Duodenal mucosa (tissue), 2 donors: Measurements from ENCODE around the gene RBPJ.

Source experiments
- H3K27ac ChIP-seq: one replicate; pipeline ENCODE4 v1.7.0; 2013; ENCODE audit warnings: low read depth, low read length
- H3K27me3 ChIP-seq, 2 donors: one replicate each; pipeline ENCODE4 v1.7.0; 2013; ENCODE audit warnings: low read length in 2 of 2, control low read depth in 1 of 2; ENCODE audit not compliant: insufficient read depth in 2 of 2, control insufficient read depth in 1 of 2
- H3K36me3 ChIP-seq, 2 donors: one replicate each; pipeline ENCODE4 v1.7.0; 2013; ENCODE audit warnings: low read length in 2 of 2, control low read depth in 1 of 2; ENCODE audit not compliant: insufficient read depth in 2 of 2, control insufficient read depth in 1 of 2
- H3K4me1 ChIP-seq, 2 donors: one replicate each; pipeline ENCODE4 v1.7.0; 2013; ENCODE audit warnings: low read length in 2 of 2, control low read depth in 1 of 2; ENCODE audit not compliant: insufficient read depth in 2 of 2, control insufficient read depth in 1 of 2
- H3K4me3 ChIP-seq, 2 donors: one replicate each; pipeline ENCODE4 v1.7.0; 2013; ENCODE audit warnings: low read length in 2 of 2, low read depth in 1 of 2
- H3K9ac ChIP-seq, 2 donors: one replicate each; pipeline ENCODE4 v1.7.0; 2013; ENCODE audit warnings: low read length in 2 of 2, low read depth in 1 of 2
- H3K9me3 ChIP-seq, 2 donors: one replicate each; pipeline ENCODE4 v1.7.0; 2013; ENCODE audit warnings: low read length in 2 of 2, control low read depth in 1 of 2; ENCODE audit not compliant: control insufficient read depth in 1 of 2

RBPJ gene

DNA sequence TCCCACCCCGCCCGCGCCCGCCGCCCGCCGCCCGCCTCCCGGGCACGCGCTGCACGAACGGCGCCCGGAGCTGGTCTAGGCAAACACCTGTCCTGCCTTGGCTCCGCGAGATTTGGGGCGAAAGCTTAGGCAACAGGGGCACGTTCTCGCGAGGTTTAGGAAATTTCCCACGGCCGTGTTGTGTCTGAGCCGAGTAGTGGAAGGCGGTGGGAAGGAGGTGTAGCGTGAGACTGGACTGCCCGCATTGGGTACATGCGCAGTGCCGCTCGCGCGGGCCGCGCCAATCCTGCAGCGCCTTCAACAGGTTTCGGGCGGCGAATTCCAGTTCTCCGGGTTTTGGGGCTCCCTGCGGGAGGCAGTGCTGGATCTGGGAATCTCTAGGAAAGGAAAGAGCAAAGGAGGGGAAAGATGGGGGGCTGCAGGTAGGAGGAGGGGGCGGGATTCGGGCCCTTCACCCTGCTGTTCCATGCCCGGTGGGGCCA, 1.3 kb upstream of the RBPJ start:
- Histone ChIP-seq H3K4me3 (peak overlapping the region; percentile 86 to 97), H3K27ac (peak overlapping the region; percentile 94), H3K9me3 (peaks cover 0 to 2% of the 10 kb centered on the region in 2 donors), H3K9ac (peak overlapping the region; percentile 73 to 90), H3K36me3 (no peaks in the 10 kb centered on the region), H3K4me1 (peaks cover 4 to 15% of the 10 kb centered on the region in 2 donors), H3K27me3 (no peaks in the 10 kb centered on the region)

DNA sequence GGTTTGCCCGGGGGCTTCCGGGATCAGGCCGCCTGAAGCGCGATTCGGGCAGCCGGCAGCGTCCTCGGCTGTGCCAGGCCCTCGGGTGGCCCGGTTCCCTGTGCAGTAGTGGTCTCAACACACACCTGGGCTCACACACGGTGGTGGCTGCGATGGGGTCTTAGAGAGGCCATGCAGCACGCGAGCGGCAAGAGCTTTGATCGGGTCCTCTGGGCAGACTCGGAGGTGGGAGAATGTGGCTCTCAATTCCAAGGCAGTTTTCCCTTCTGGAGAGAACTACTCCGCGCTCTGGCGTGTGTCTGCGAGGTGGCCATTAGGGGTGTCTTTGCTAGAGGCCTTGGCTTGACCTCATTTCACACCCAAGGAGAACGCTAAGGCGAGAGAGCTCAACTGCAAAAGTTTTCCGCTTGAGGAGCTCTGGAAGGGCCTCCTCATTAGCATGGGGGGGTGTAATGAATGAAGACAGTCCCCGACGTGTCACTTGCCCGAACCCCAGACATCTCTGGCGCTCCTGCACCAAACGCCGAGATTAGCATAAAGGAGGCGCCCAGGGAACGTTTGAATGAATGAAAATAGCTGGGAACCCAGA, 771 bp upstream of the RBPJ start:
- Histone ChIP-seq H3K9ac (peak overlapping the region; percentile 73 to 90), H3K27ac (peak overlapping the region; percentile 83), H3K4me3 (peak overlapping the region; percentile 86 to 97)

DNA sequence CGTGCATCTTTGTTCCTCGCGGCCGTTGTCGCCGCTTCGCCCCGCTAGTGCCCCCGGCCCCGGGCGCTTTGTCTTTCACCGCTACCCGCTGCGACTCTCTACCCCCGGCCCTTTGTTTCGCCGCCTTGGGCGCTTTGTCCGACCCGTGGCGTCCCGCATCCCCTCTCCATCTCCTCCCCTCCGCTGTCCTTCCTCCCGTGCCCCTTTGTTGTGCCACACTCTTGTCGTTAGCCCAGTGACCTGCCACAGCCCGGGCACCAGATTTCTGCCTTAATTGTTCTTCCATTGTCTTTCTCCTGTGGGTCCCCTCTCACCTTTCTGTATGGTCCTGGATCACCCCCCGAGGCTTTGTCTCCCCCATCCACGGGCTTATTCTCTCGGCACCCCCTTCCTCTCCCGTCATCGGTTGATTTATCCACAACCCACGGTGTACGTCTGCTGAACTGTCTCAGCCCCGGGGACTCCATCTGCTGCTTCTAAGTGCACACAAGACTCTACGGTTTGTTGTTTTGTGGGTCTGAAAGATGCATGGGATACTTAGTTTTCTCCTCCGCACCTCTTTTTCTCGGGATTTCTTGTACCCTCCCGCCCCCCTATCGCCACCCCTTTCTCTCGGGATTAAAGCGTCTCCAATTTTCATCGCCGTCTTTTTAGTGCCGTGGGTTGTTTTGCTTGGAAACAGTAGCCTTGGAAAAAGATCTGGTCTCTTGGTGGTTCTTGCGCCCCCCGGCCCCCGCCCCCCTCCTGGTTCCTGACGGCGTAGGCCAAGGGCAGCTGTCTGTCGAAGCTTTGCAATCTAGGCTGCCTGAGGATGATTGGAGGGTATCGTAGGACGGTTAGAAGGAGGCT, 783 bp downstream of the RBPJ start:
- Histone ChIP-seq H3K9ac (peak overlapping the region; percentile 55 to 90), H3K27ac (peak overlapping the region; percentile 20)

More for the DNA sequence above, 771 bp upstream of the RBPJ start:
- H3K4me1 ChIP-seq, result peaks cover 4 to 17% of the 10 kb centered on the region in 2 donors
- H3K36me3 ChIP-seq, result no peaks in the 10 kb centered on the region
- no peaks in the 10 kb centered on the region for H3K27me3 ChIP-seq
- no peaks in the 10 kb centered on the region for H3K9me3 ChIP-seq

DNA sequence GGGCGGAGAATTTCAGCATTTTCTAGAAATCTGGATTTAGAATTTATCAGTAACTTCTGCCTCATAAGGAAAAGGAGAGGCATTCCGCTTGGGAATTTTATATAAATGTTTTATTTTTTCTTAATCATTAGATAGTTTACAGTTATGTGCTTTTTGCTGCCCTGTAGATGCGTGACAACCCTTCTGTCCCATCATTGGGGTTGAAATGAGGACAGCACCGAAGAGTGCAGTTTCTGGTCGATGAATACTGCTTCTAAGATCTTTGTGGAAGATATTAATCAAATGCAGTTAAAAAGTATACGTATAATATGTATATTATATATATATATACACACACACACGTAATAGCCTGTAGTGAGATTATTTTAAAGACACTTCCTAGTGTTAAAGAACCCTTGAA, 1.5 kb downstream of the RBPJ start:
- Histone ChIP-seq H3K9ac (peak overlapping the region in 1 of 2 donors; percentile 90), H3K27me3 (no peaks in the 10 kb centered on the region), H3K4me3 (peak overlapping the region; percentile 86 to 94), H3K36me3 (no peaks in the 10 kb centered on the region), H3K4me1 (peaks cover 4 to 27% of the 10 kb centered on the region in 2 donors), H3K27ac (no peak overlapping the region), H3K9me3 (no peaks in the 10 kb centered on the region)

More for the DNA sequence above, 783 bp downstream of the RBPJ start:
- peaks cover 4 to 22% of the 10 kb centered on the region in 2 donors for H3K4me1 ChIP-seq
- no peaks in the 10 kb centered on the region for H3K27me3 ChIP-seq
- H3K36me3 ChIP-seq, result no peaks in the 10 kb centered on the region
- peak overlapping the region; percentile 86 to 94 for H3K4me3 ChIP-seq
- H3K9me3 ChIP-seq, result no peaks in the 10 kb centered on the region

DNA sequence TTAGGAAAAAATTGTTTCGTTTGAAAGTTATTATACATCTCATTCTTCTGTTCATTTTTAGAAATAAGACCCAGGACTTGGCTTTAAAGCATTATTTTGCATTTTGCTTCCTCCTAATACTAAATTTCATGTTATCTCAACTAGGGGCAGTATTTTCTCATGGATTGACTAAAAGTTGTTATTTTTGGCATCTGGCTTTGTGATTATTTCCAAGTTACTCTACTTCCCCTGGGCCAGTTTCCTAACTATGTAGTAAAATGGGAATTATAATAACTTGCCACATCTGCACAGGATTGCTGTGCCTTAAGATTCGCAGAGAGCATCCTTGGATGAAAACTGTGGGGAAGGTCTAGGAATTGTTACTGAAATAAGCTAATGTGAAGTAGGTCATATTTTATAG, 3.0 kb downstream of the RBPJ start:
- Histone ChIP-seq H3K36me3 (no peaks in the 10 kb centered on the region), H3K9ac (no peak overlapping the region), H3K27me3 (no peaks in the 10 kb centered on the region), H3K27ac (no peak overlapping the region), H3K4me3 (no peak overlapping the region), H3K9me3 (no peaks in the 10 kb centered on the region), H3K4me1 (peaks cover 4 to 27% of the 10 kb centered on the region in 2 donors)

DNA sequence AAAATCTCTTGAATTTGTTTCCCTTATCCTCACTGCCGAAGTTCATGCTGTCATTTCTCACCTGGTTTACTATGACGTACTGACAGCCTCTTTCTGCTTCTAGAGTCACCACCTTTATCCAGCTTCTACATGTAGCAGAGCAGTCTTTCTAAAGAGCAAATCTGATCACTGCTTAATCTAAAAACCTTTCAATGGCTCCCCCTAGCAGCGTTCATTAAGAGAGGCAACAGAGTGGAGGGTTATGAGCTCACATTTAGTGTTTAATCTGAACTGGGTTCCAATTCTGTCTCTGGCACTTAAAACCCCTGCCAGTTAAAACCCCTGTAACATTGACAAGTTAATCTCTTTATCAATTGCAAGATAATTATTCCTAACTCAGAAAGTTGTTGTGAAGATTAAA, 4.4 kb downstream of the RBPJ start:
- H3K36me3 ChIP-seq, result no peaks in the 10 kb centered on the region
- no peak overlapping the region for H3K9ac ChIP-seq
- H3K27ac ChIP-seq, result no peak overlapping the region
- no peaks in the 10 kb centered on the region for H3K9me3 ChIP-seq
- peaks cover 4 to 27% of the 10 kb centered on the region in 2 donors for H3K4me1 ChIP-seq
- no peaks in the 10 kb centered on the region for H3K27me3 ChIP-seq
- H3K4me3 ChIP-seq, result no peak overlapping the region

DNA sequence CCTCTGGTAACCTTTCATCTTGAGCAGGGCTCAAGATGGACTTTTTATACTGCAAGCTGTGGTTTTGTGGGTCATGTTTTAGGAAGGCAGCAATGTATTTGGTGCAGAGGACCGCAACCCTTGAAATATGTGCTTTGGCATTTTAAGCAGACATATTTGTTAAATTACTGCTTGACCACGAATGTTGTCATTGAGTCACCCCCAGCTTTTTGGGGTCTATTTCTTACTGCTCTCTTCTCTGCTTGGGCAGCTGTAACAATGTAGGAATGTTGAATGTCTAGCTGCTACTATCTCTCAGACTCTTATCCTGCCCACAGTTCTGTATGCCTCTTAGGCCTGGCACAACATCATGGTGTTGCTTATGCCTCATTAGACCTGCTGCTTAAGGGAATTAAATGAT, 6.0 kb downstream of the RBPJ start:
- no peak overlapping the region for H3K4me3 ChIP-seq
- no peaks in the 10 kb centered on the region for H3K36me3 ChIP-seq
- no peak overlapping the region for H3K27ac ChIP-seq
- H3K9ac ChIP-seq, result no peak overlapping the region
- no peaks in the 10 kb centered on the region for H3K27me3 ChIP-seq
- H3K4me1 ChIP-seq, result peaks cover 8 to 42% of the 10 kb centered on the region in 2 donors
- H3K9me3 ChIP-seq, result no peaks in the 10 kb centered on the region

DNA sequence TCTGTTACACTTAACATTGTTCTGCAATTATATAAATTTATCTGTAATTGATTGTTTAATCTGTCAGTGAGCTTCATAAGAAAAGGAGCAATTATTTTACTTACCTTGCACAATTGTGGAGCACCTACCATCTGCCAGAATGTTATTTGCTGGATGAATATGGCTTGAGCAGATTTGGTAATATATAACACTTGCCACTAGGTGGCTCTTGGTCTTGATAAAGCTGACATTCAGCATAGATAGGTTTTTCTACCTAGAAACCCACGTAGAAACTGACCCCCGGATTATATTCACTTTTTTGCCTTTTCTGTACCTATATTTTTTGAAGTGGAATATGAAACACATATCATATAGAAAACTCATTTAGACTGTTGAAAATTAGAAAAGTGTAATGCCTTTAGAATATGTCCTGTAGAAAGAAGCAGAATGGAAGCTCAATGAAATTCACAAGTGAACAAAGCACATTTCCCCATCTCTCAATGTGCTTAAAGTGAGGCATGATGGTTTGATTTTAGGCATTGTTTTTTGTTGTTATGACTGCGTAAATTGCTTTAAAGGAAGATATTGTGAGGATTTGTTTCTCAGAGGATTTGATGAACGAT, 9.5 kb downstream of the RBPJ start:
- H3K36me3 ChIP-seq, result no peaks in the 10 kb centered on the region
- peaks cover 4 to 40% of the 10 kb centered on the region in 2 donors for H3K4me1 ChIP-seq
- no peaks in the 10 kb centered on the region for H3K27me3 ChIP-seq
- H3K4me3 ChIP-seq, result no peak overlapping the region
- no peaks in the 10 kb centered on the region for H3K9me3 ChIP-seq
- no peak overlapping the region for H3K9ac ChIP-seq
- no peak overlapping the region for H3K27ac ChIP-seq

DNA sequence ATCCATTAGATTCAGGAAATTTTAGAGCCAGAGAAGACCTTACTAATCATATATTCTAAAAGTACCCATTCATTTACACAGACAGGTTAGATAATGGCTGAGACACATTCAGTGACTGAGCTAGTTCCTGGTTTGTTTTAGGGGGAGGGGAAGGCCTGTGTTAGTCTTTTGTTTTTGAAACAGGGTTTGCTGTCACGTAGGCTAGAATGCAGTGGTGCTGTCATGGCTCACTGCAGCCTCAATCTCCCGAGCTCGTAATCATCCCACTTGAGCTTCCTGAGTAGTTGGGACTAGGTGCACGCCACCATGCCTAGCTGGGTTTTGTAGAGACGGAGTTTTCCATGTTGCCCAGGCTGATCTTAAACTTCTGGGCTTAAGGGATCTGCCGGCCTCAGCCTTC, 10.1 kb downstream of the RBPJ start:
- no peaks in the 10 kb centered on the region for H3K9me3 ChIP-seq
- H3K27ac ChIP-seq, result no peak overlapping the region
- no peaks in the 10 kb centered on the region for H3K36me3 ChIP-seq
- H3K4me3 ChIP-seq, result no peak overlapping the region
- peaks cover 4 to 38% of the 10 kb centered on the region in 2 donors for H3K4me1 ChIP-seq
- H3K9ac ChIP-seq, result no peak overlapping the region
- no peaks in the 10 kb centered on the region for H3K27me3 ChIP-seq

DNA sequence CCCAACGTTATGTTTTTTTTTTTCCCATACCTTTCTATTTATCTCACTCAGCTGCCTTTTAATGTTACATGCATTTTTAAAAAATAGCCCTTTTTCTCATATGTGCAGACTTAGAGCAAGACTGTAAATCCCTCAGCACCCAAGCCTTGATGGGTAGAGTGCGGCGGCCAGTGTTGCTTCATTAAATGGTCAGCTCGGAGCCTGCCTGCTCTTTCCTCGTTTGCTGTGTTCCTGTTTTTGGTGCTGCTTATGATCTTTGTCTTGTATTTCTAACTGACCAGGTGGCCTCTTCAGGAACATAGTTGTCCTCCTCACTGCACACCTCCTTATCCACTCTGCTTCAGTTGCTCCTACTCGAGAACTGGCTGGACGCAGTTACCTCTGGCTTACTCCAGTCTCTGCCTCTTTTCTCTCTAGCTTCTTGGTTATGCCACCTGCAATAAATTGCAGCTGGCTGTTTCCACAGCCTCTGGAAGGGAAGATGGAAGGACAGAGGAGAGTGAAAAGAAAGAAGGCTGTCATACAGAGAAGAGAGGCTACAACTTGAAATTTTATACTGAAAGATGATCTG, 10.7 kb downstream of the RBPJ start:
- Histone ChIP-seq H3K4me1 (peaks cover 4 to 38% of the 10 kb centered on the region in 2 donors), H3K9me3 (no peaks in the 10 kb centered on the region), H3K27ac (no peak overlapping the region), H3K36me3 (no peaks in the 10 kb centered on the region), H3K27me3 (no peaks in the 10 kb centered on the region), H3K4me3 (no peak overlapping the region), H3K9ac (no peak overlapping the region)
